ENCODE measurements around the gene PUS1.

DNA sequence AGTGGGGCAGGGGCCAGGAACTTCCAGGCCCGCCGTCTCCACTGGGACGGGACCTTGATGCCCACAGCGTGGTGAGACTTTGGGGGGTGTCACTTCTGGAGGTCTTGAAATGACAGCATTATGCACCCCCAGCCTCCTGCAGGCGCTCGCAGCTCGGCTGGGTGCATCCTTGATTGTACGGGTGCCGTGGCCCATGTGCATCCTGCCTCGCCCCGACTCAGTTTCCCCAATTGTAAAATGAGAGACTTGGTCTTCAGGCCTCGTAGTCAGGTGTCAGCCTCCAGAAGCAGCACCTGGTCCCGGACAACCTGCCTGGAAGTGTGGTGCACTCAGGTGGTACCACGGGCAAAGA is 8.9 kb upstream of the PUS1 start:
- TF ChIP-seq, protein P1, sequence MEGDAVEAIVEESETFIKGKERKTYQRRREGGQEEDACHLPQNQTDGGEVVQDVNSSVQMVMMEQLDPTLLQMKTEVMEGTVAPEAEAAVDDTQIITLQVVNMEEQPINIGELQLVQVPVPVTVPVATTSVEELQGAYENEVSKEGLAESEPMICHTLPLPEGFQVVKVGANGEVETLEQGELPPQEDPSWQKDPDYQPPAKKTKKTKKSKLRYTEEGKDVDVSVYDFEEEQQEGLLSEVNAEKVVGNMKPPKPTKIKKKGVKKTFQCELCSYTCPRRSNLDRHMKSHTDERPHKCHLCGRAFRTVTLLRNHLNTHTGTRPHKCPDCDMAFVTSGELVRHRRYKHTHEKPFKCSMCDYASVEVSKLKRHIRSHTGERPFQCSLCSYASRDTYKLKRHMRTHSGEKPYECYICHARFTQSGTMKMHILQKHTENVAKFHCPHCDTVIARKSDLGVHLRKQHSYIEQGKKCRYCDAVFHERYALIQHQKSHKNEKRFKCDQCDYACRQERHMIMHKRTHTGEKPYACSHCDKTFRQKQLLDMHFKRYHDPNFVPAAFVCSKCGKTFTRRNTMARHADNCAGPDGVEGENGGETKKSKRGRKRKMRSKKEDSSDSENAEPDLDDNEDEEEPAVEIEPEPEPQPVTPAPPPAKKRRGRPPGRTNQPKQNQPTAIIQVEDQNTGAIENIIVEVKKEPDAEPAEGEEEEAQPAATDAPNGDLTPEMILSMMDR (IDR thresholded peaks at IDR 0.05; ENCODE audit: low read depth, low read length) = no peak
- no peak for TF ChIP-seq EZH2phosphoT487 (IDR thresholded peaks at IDR 0.05; ENCODE audit: low read depth)
